SH-SY5Y (cell line): Measurements from ENCODE around the gene KRTAP5-5.

Source experiments
- GATA2 ChIP-seq: IDR thresholded peaks from 2 replicates; pipeline ENCODE4 v1.6.1; 2011; ENCODE audit warnings: mild to moderate bottlenecking, low read depth, low read length
- GATA3 ChIP-seq: IDR thresholded peaks from 2 replicates; pipeline ENCODE4 v1.6.1; 2011; ENCODE audit warnings: low read depth, mild to moderate bottlenecking, low read length, moderate library complexity

GRCh38 chr11:1629326-1630185 lies at the start of gene KRTAP5-5:
- TF ChIP-seq GATA3 = no peak
- TF ChIP-seq GATA2 = no peak
